ENCODE results near the gene ABCC4.

Gene ABCC4

GRCh38 chr13:95235199-95235756, 66.0 kb downstream of the ABCC4 start:
- H3K4me1 ChIP-seq (ENCODE audit: insufficient read depth, low read length), result no peaks in the 10 kb centered on the region
- H3K9me3 ChIP-seq (ENCODE audit: insufficient read depth, low read depth, low read length), result no peaks in the 10 kb centered on the region
- no peak overlapping the region for H3K27ac ChIP-seq (ENCODE audit: low read length)
- H3K36me3 ChIP-seq (ENCODE audit: insufficient read depth, low read depth, low read length), result no peaks in the 10 kb centered on the region
- no peaks in the 10 kb centered on the region for H3K27me3 ChIP-seq (ENCODE audit: insufficient read depth, low read length)
- no peak overlapping the region for H3K9ac ChIP-seq (ENCODE audit: low read depth, low read length)
- H3K4me3 ChIP-seq (ENCODE audit: low read length), result no peak overlapping the region

DNA sequence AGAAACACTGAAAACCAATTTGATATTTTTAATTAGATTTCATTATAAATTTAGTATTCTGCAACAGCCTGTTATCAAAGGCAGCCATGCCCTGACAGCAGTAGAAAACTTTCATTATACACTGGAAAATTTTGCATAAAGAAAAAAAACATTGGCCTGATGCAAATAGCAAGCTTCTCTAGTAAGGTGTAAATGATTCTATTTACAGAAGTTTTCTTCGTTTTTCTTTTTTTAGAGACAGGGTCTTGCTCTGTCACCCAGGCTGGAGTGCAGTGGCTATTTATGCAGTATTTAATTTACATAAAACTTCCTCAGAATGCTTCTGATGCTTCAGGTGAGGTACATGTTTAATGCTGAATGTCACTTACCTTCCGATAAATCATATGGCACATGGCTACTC, 67.0 kb downstream of the ABCC4 start:
- no peaks in the 10 kb centered on the region for H3K4me1 ChIP-seq (ENCODE audit: insufficient read depth, low read length)
- no peak overlapping the region for H3K27ac ChIP-seq (ENCODE audit: low read length)
- no peak overlapping the region for H3K4me3 ChIP-seq (ENCODE audit: low read length)
- H3K9me3 ChIP-seq (ENCODE audit: insufficient read depth, low read depth, low read length), result no peaks in the 10 kb centered on the region
- no peaks in the 10 kb centered on the region for H3K36me3 ChIP-seq (ENCODE audit: insufficient read depth, low read depth, low read length)
- H3K9ac ChIP-seq (ENCODE audit: low read depth, low read length), result no peak overlapping the region
- H3K27me3 ChIP-seq (ENCODE audit: insufficient read depth, low read length), result no peaks in the 10 kb centered on the region

DNA sequence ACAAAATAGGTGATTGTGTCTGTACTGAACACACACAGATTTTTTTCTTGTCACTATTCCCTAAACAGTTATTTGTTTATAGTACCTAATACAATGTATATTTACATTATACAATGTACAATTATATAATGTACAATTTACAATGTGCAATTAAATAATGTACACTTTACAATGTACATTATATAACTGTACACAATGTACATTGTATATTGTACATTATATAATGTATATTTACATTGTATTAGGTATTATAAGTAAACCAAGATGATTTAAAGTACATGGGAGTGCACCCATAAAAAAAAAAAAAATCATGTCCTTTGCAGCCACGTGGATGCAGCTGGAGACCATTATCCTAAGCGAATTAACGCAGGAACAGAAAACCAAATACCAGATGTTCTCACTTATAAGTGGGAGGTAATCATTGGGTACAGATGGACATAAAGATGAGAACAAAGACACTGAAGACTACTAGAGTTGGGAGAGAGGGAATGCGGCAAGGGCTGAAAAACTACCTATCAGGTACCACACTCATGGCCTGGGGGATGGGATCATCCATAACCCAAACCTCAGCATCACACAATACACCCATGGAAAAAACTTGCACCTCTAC, 68.1 kb downstream of the ABCC4 start:
- no peaks in the 10 kb centered on the region for H3K9me3 ChIP-seq (ENCODE audit: insufficient read depth, low read depth, low read length)
- H3K27ac ChIP-seq (ENCODE audit: low read length), result no peak overlapping the region
- no peaks in the 10 kb centered on the region for H3K36me3 ChIP-seq (ENCODE audit: insufficient read depth, low read depth, low read length)
- H3K4me1 ChIP-seq (ENCODE audit: insufficient read depth, low read length), result no peaks in the 10 kb centered on the region
- no peak overlapping the region for H3K4me3 ChIP-seq (ENCODE audit: low read length)
- no peak overlapping the region for H3K9ac ChIP-seq (ENCODE audit: low read depth, low read length)
- no peaks in the 10 kb centered on the region for H3K27me3 ChIP-seq (ENCODE audit: insufficient read depth, low read length)

DNA sequence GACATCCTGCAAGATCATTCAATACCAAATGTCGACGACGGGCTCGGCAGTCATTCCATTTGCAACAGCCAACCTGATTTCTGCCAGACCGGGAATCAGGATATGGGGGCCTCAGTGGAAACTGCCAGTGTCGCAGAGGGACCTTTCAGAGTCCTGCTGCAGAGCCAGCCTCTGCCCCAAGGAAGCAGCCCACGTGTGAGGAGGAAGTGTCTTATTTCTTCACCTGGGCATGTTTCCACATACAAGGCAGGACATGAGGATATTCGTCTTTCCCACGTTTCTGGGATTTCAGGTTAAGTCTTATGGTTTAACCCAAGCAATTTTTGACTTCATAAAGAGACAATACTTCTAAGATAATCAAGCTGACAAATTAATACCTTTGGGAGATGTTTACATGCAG, 69.9 kb downstream of the ABCC4 start:
- no peak overlapping the region for H3K4me3 ChIP-seq (ENCODE audit: low read length)
- no peaks in the 10 kb centered on the region for H3K4me1 ChIP-seq (ENCODE audit: insufficient read depth, low read length)
- no peaks in the 10 kb centered on the region for H3K27me3 ChIP-seq (ENCODE audit: insufficient read depth, low read length)
- no peaks in the 10 kb centered on the region for H3K36me3 ChIP-seq (ENCODE audit: insufficient read depth, low read depth, low read length)
- H3K9ac ChIP-seq (ENCODE audit: low read depth, low read length), result no peak overlapping the region
- H3K9me3 ChIP-seq (ENCODE audit: insufficient read depth, low read depth, low read length), result no peaks in the 10 kb centered on the region
- H3K27ac ChIP-seq (ENCODE audit: low read length), result no peak overlapping the region

DNA sequence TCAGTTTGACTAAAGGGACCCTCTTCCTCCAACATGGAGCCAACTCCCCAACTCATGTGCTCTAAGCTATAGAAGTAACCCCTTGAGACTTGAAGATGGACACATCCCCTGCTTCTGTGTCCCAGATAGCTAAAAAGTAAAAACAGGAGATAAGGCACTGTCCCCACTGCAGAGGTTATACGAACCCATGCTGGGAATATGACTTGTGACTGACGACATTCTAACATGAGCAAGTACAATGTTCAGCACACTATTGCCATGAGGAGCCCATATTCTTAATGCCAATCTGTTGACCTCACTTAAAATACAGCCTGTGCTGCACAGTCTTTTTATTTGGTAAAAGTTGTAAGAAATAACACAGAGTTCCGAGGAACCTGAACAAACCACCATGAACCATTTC, 71.4 kb downstream of the ABCC4 start:
- no peaks in the 10 kb centered on the region for H3K4me1 ChIP-seq (ENCODE audit: insufficient read depth, low read length)
- H3K9me3 ChIP-seq (ENCODE audit: insufficient read depth, low read depth, low read length), result no peaks in the 10 kb centered on the region
- H3K36me3 ChIP-seq (ENCODE audit: insufficient read depth, low read depth, low read length), result no peaks in the 10 kb centered on the region
- H3K27me3 ChIP-seq (ENCODE audit: insufficient read depth, low read length), result no peaks in the 10 kb centered on the region
- no peak overlapping the region for H3K27ac ChIP-seq (ENCODE audit: low read length)
- H3K9ac ChIP-seq (ENCODE audit: low read depth, low read length), result no peak overlapping the region
- H3K4me3 ChIP-seq (ENCODE audit: low read length), result no peak overlapping the region

DNA sequence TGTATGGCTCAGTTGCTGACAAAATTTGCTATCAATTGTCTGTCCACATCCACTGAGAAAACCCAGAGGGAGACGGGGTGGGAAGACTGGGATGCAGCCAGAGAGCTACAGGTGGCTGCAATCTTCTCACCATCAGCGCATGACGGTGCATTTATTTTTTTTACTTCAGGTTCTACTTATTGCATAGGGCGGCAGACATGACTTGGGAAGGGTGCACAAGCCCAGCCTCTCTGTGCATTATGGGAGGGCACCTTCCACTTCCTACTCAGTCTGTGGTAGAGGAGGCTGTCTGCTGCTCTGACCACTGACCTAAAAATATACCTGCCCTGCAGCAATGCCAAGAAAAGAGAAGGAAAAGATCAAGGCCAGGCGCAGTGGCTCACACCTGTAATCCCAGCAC, 73.1 kb downstream of the ABCC4 start:
- Histone ChIP-seq H3K9ac (ENCODE audit: low read depth, low read length) (no peak overlapping the region), H3K4me1 (ENCODE audit: insufficient read depth, low read length) (no peaks in the 10 kb centered on the region), H3K9me3 (ENCODE audit: insufficient read depth, low read depth, low read length) (no peaks in the 10 kb centered on the region), H3K27me3 (ENCODE audit: insufficient read depth, low read length) (no peaks in the 10 kb centered on the region), H3K36me3 (ENCODE audit: insufficient read depth, low read depth, low read length) (no peaks in the 10 kb centered on the region), H3K4me3 (ENCODE audit: low read length) (no peak overlapping the region), H3K27ac (ENCODE audit: low read length) (no peak overlapping the region)

DNA sequence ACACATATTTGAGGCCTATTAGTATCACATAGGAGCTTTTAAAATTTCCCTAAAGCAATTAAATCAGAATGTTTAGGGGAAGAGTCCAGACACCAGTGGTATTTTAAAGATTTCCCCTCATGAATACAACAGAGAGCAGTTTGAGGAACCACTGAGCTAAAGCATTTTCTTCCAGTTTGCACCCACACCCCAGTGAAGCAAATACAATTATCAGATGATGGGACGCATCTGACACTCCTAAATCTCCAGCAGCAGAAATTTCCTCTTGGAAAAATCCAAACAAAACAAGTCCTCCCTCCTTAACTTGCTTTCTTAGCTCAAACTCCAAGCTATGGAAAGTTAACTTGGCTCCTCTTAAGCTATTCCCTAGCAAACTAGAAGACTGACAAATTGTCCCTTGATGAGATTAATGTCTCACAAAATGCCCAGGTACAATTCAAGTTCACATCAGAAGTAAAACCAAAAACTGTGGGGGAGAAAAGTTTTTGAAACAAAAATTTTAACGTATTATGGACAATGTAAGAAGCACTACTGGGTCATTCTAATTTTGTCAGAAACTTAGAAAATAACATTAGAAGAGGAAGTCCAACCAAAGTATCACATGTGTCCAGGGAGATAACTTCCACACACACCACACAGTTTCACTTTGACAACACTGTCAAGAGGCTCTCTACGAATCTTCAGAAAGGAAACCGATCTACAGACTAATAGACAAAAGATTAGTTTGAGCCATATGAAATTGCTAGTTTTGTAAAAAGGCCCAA, 74.1 kb downstream of the ABCC4 start:
- Histone ChIP-seq H3K36me3 (ENCODE audit: insufficient read depth, low read depth, low read length) (no peaks in the 10 kb centered on the region), H3K4me1 (ENCODE audit: insufficient read depth, low read length) (no peaks in the 10 kb centered on the region), H3K4me3 (ENCODE audit: low read length) (no peak overlapping the region), H3K27ac (ENCODE audit: low read length) (no peak overlapping the region), H3K9me3 (ENCODE audit: insufficient read depth, low read depth, low read length) (no peaks in the 10 kb centered on the region), H3K9ac (ENCODE audit: low read depth, low read length) (no peak overlapping the region), H3K27me3 (ENCODE audit: insufficient read depth, low read length) (no peaks in the 10 kb centered on the region)

- H3K27ac ChIP-seq (ENCODE audit: low read length), result no peak overlapping the region
- H3K9me3 ChIP-seq (ENCODE audit: insufficient read depth, low read depth, low read length), result no peaks in the 10 kb centered on the region
These were observed 74.8 kb downstream of the ABCC4 start for GRCh38 chr13:95226476-95226875.

GRCh38 chr13:95226050-95226449, 75.2 kb downstream of the ABCC4 start:
- H3K9me3 ChIP-seq (ENCODE audit: insufficient read depth, low read depth, low read length), result no peaks in the 10 kb centered on the region
- H3K36me3 ChIP-seq (ENCODE audit: insufficient read depth, low read depth, low read length), result no peaks in the 10 kb centered on the region
- no peak overlapping the region for H3K27ac ChIP-seq (ENCODE audit: low read length)
- H3K4me3 ChIP-seq (ENCODE audit: low read length), result no peak overlapping the region
- H3K4me1 ChIP-seq (ENCODE audit: insufficient read depth, low read length), result no peaks in the 10 kb centered on the region
- no peak overlapping the region for H3K9ac ChIP-seq (ENCODE audit: low read depth, low read length)
- no peaks in the 10 kb centered on the region for H3K27me3 ChIP-seq (ENCODE audit: insufficient read depth, low read length)

More at GRCh38 chr13:95226476-95226875, 74.8 kb downstream of the ABCC4 start:
- Histone ChIP-seq H3K4me3 (ENCODE audit: low read length) (no peak overlapping the region), H3K4me1 (ENCODE audit: insufficient read depth, low read length) (no peaks in the 10 kb centered on the region), H3K9ac (ENCODE audit: low read depth, low read length) (no peak overlapping the region), H3K36me3 (ENCODE audit: insufficient read depth, low read depth, low read length) (no peaks in the 10 kb centered on the region), H3K27me3 (ENCODE audit: insufficient read depth, low read length) (no peaks in the 10 kb centered on the region)

- H3K27me3 ChIP-seq (ENCODE audit: insufficient read depth, low read length), result no peaks in the 10 kb centered on the region
- no peaks in the 10 kb centered on the region for H3K36me3 ChIP-seq (ENCODE audit: insufficient read depth, low read depth, low read length)
- no peak overlapping the region for H3K4me3 ChIP-seq (ENCODE audit: low read length)
- no peaks in the 10 kb centered on the region for H3K9me3 ChIP-seq (ENCODE audit: insufficient read depth, low read depth, low read length)
- no peak overlapping the region for H3K27ac ChIP-seq (ENCODE audit: low read length)
- H3K4me1 ChIP-seq (ENCODE audit: insufficient read depth, low read length), result no peaks in the 10 kb centered on the region
- no peak overlapping the region for H3K9ac ChIP-seq (ENCODE audit: low read depth, low read length)
These were observed 77.2 kb downstream of the ABCC4 start for GRCh38 chr13:95224064-95224463.

GRCh38 chr13:95222733-95223018, 78.6 kb downstream of the ABCC4 start:
- no peak overlapping the region for H3K27ac ChIP-seq (ENCODE audit: low read length)
- H3K4me1 ChIP-seq (ENCODE audit: insufficient read depth, low read length), result no peaks in the 10 kb centered on the region
- H3K4me3 ChIP-seq (ENCODE audit: low read length), result no peak overlapping the region
- no peaks in the 10 kb centered on the region for H3K27me3 ChIP-seq (ENCODE audit: insufficient read depth, low read length)
- H3K36me3 ChIP-seq (ENCODE audit: insufficient read depth, low read depth, low read length), result no peaks in the 10 kb centered on the region
- no peaks in the 10 kb centered on the region for H3K9me3 ChIP-seq (ENCODE audit: insufficient read depth, low read depth, low read length)
- H3K9ac ChIP-seq (ENCODE audit: low read depth, low read length), result no peak overlapping the region

DNA sequence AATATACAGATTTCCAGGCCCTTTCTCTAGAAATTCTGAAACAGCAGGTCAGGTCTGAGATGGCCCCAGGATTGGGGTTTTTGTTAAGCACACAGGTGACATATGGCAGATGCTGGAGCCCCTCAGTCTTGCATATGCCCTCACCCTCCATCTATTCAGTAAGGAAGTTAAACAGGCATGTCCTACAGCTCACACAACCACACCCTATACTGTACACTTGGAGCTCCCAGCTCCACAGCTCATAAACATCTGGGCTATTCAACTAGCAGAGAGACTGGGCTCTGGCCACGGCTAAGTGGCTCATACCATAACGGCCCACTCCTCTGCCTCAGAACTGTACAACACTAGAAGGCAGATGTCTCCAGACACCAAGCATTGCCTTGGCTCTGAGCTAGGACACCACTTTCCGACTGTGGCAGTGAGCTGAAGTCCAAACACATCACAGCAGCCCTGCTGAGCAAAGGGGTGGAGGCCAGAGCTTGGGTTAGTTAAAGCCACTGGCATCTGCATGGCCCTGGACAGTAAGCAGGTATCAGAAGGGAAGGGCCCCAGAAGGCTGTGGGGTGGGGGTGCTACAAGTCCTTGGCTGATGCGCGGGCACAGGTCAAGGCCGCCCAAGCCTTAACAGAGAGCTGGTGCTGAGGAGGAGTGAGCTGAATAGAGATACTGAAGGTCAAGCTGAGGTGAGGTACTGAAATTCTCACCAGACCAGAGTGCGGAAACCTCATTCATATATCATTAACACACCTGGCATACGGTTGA, 79.1 kb downstream of the ABCC4 start:
- Histone ChIP-seq H3K9ac (ENCODE audit: low read depth, low read length) (no peak overlapping the region), H3K36me3 (ENCODE audit: insufficient read depth, low read depth, low read length) (no peaks in the 10 kb centered on the region), H3K4me1 (ENCODE audit: insufficient read depth, low read length) (no peaks in the 10 kb centered on the region), H3K27me3 (ENCODE audit: insufficient read depth, low read length) (no peaks in the 10 kb centered on the region), H3K9me3 (ENCODE audit: insufficient read depth, low read depth, low read length) (no peaks in the 10 kb centered on the region), H3K4me3 (ENCODE audit: low read length) (no peak overlapping the region), H3K27ac (ENCODE audit: low read length) (no peak overlapping the region)

Measured in iPS-20b (cell line).